ENCODE measurements around the gene MPL.
"Not testable (repeated sequence)": the region's sequence is repeated elsewhere in the genome, so short reads cannot be mapped to it uniquely, and the experiment has no call there.

MPL gene

GRCh38 chr1:43382027-43382779, 44.6 kb downstream of the MPL start:
- DNase-seq = no peak

- DNase-seq = peak; percentile 48
These were observed 45.8 kb downstream of the MPL start for GRCh38 chr1:43383449-43383848.

- DNase-seq = no peak
These were observed 49.1 kb downstream of the MPL start for GRCh38 chr1:43386676-43387075.

- DNase-seq = no peak
These were observed 50.5 kb downstream of the MPL start for GRCh38 chr1:43387976-43388599.

- DNase-seq = no peak
These were observed 51.0 kb downstream of the MPL start for GRCh38 chr1:43388613-43389012.

- peak; percentile 96 for DNase-seq
These were observed 52.0 kb downstream of the MPL start, which contains the start of the genes MED8 and SZT2 for GRCh38 chr1:43389326-43390313. MED8 (minus strand) TSS chr1:43389800; CDS start chr1:43389764, 36 bp downstream. SZT2 (plus strand) TSS chr1:43389899; CDS start chr1:43389969, 70 bp downstream.

GRCh38 chr1:43392702-43393101, 55.1 kb downstream of the MPL start:
- DNase-seq = no peak

- no peak for DNase-seq
These were observed 57.9 kb downstream of the MPL start for GRCh38 chr1:43395523-43395922.

GRCh38 chr1:43396059-43396458, 58.4 kb downstream of the MPL start:
- DNase-seq = no peak

- DNase-seq = no peak
These were observed 60.6 kb downstream of the MPL start for GRCh38 chr1:43398227-43398626.

- DNase-seq = not testable (repeated sequence)
These were observed 62.8 kb downstream of the MPL start for GRCh38 chr1:43400441-43400840.

GRCh38 chr1:43402089-43402865, 64.7 kb downstream of the MPL start:
- no peak for DNase-seq
